Tibial nerve (tissue), 4 donors: ENCODE data around the gene KMT2E. TPM values are rescaled to one million over a fixed set of nuclear protein-coding genes. Genes with fewer than 3 reads are reported as not detected.

Experiments used
- DNase-seq, 2 donors: peaks; one replicate each; pipeline ENCODE4 v3.0.0-alpha.2; 2019; ENCODE audit warnings: low spot score in 2 of 2
- H3K27ac ChIP-seq, 4 donors: fragments of 200-600 bp; sonication (generic) in 3 of 4; one replicate each; pipeline ENCODE4 v1.5.1; 2017 to 2019; ENCODE audit warnings: mild to moderate bottlenecking in 1 of 4
- H3K27me3 ChIP-seq, 2 donors: fragments of 200-600 bp; sonication (generic) in 1 of 2; one replicate each; pipeline versions ENCODE4 v1.5.1 to v1.6.0; 2017 to 2019
- H3K36me3 ChIP-seq, 3 donors: fragments of 200-600 bp; sonication (generic); one replicate each; pipeline ENCODE4 v1.5.1; 2018 to 2019
- H3K4me1 ChIP-seq, 4 donors: fragments of 200-600 bp; sonication (generic) in 3 of 4; one replicate each; pipeline ENCODE4 v1.5.1; 2017 to 2019
- H3K4me3 ChIP-seq, 4 donors: fragments of 200-600 bp; sonication (generic) in 3 of 4; one replicate each; pipeline ENCODE4 v1.5.1; 2017 to 2019; ENCODE audit warnings: mild to moderate bottlenecking in 1 of 4, moderate library complexity in 1 of 4
- H3K9me3 ChIP-seq, 4 donors: fragments of 200-600 bp; sonication (generic) in 3 of 4; one replicate each; pipeline ENCODE4 v1.5.1; 2017 to 2019
- CTCF ChIP-seq, 5 experiments: fragments of 200-600 bp in 3 of 5; fragments of 450-650 bp in 2 of 5; sonication (generic) in 3 of 5; IDR thresholded peaks; one replicate each; pipeline ENCODE4 v1.5.1; 2016 to 2019; ENCODE audit warnings: antibody characterized with exemption in 5 of 5, mild to moderate bottlenecking in 3 of 5, moderate library complexity in 2 of 5
- EP300 ChIP-seq, 2 donors: sonication (generic); formaldehyde crosslinking; IDR thresholded peaks; one replicate each; pipeline ENCODE4 v1.6.1; 2017; ENCODE audit warnings: antibody characterized with exemption in 2 of 2, mild to moderate bottlenecking in 1 of 2
- POLR2A ChIP-seq, 2 donors: fragments of 450-650 bp; IDR thresholded peaks; one replicate each; pipeline ENCODE4 v1.6.1; 2017; ENCODE audit warnings: antibody characterized with exemption in 2 of 2, mild to moderate bottlenecking in 2 of 2, moderate library complexity in 2 of 2
- WGBS, 2 donors: methylation state at CpG; one replicate each; pipeline ENCODE4 v1.1.5; 2018; 5-methylcytosine and 5-hydroxymethylcytosine counted together
- total RNA-seq, 4 donors: library from RNA; depleted of rRNA; stranded (reverse); fragments of >200 nt; gene quantifications; one replicate each; pipeline ENCODE4 v1.1.0, GENCODE V29; 2016

KMT2E gene
- total RNA-seq, 4 donors from 2014 or later = 91.4 to 141 (median 132) TPM

GRCh38 chr7:104992306-104992705 lies 21.7 kb upstream of the KMT2E start:
- H3K9me3 ChIP-seq = no peaks in the 10 kb centered on the region
- no peaks in the 10 kb centered on the region for H3K27me3 ChIP-seq
- no peak overlapping the region for H3K4me3 ChIP-seq
- H3K4me1 ChIP-seq = peaks cover 0 to 56% (median 13%) of the 10 kb centered on the region in 4 donors
- no peak for TF ChIP-seq CTCF (IDR thresholded peaks at IDR 0.05)
- TF ChIP-seq POLR2A (IDR thresholded peaks at IDR 0.05) = no peak
- TF ChIP-seq EP300 (IDR thresholded peaks at IDR 0.05) = no peak
- H3K27ac ChIP-seq = no peak overlapping the region
- peaks cover 0 to 9% (median 0%) of the 10 kb centered on the region in 3 donors for H3K36me3 ChIP-seq
- WGBS, 2 donors = 78 to 79% methylated on average over 2 of the region's 2 CpGs
- no peak for DNase-seq

GRCh38 chr7:104993217-104993862 lies 20.7 kb upstream of the KMT2E start:
- no peak for DNase-seq
- Histone ChIP-seq H3K4me1 (peaks cover 0 to 66% (median 9%) of the 10 kb centered on the region in 4 donors), H3K27me3 (no peaks in the 10 kb centered on the region), H3K27ac (peak overlapping the region in 1 of 4 donors; percentile 26), H3K36me3 (peaks cover 0 to 9% (median 0%) of the 10 kb centered on the region in 3 donors), H3K4me3 (no peak overlapping the region), H3K9me3 (no peaks in the 10 kb centered on the region)
- TF ChIP-seq CTCF (IDR thresholded peaks at IDR 0.05) = no peak
- no peak for TF ChIP-seq EP300 (IDR thresholded peaks at IDR 0.05)
- WGBS, 2 donors = 72 to 78% methylated on average over 2 of the region's 2 CpGs

GRCh38 chr7:104998040-104998752 lies 15.8 kb upstream of the KMT2E start:
- H3K4me1 ChIP-seq = peaks cover 13 to 100% (median 44%) of the 10 kb centered on the region in 4 donors
- WGBS, 2 donors = 88 to 94% methylated on average over 3 of the region's 3 CpGs
- TF ChIP-seq POLR2A (IDR thresholded peaks at IDR 0.05) (no peak), EP300 (IDR thresholded peaks at IDR 0.05) (no peak), CTCF (IDR thresholded peaks at IDR 0.05) (no peak)
- DNase-seq = no peak
- no peaks in the 10 kb centered on the region for H3K36me3 ChIP-seq
- H3K27ac ChIP-seq = no peak overlapping the region
- no peaks in the 10 kb centered on the region for H3K9me3 ChIP-seq
- H3K27me3 ChIP-seq = no peaks in the 10 kb centered on the region
- H3K4me3 ChIP-seq = no peak overlapping the region

GRCh38 chr7:105000200-105000599 lies 13.8 kb upstream of the KMT2E start:
- Histone ChIP-seq H3K27ac (peak overlapping the region in 1 of 4 donors; percentile 69), H3K4me1 (peaks cover 13 to 100% (median 53%) of the 10 kb centered on the region in 4 donors), H3K27me3 (no peaks in the 10 kb centered on the region), H3K9me3 (no peaks in the 10 kb centered on the region), H3K4me3 (no peak overlapping the region), H3K36me3 (no peaks in the 10 kb centered on the region)
- DNase-seq = no peak
- TF ChIP-seq EP300 (IDR thresholded peaks at IDR 0.05) (no peak), CTCF (IDR thresholded peaks at IDR 0.05) (no peak), POLR2A (IDR thresholded peaks at IDR 0.05) (no peak)
- WGBS, 2 donors = 43 to 47% methylated on average over 4 of the region's 4 CpGs

- DNase-seq = no peak
- no peak overlapping the region for H3K4me3 ChIP-seq
- no peaks in the 10 kb centered on the region for H3K36me3 ChIP-seq
- no peaks in the 10 kb centered on the region for H3K27me3 ChIP-seq
- H3K27ac ChIP-seq = peak overlapping the region in 1 of 4 donors; percentile 69
- peaks cover 13 to 99% (median 56%) of the 10 kb centered on the region in 4 donors for H3K4me1 ChIP-seq
- 90 to 94% methylated on average over 18 of the region's 18 CpGs for WGBS, 2 donors
- no peaks in the 10 kb centered on the region for H3K9me3 ChIP-seq
- TF ChIP-seq EP300 (IDR thresholded peaks at IDR 0.05) = no peak
- TF ChIP-seq POLR2A (IDR thresholded peaks at IDR 0.05) = no peak
- TF ChIP-seq CTCF (IDR thresholded peaks at IDR 0.05) = no peak
These were observed 13.1 kb upstream of the KMT2E start for GRCh38 chr7:105000927-105001336.
